ENCODE measurements around the gene MAP3K10.

DNA sequence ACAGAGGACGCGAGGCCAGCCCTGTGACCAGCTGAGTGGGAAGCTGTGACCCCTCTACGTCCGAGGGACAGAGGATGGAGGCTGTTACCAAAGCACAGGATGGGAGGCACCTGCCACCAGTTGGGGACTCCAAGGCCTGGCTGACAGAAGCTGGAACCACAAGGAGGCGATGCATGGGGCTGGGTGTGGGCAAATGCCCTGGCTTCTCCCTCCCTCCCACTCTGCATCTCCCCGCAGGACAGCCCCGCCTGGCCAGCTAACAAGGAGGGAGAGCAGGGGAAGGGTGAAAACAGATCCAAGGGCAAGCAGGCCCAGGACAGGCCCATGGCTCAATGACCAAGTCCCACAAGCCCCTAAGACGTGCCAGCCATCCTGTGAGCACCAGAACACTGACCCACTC, 65.3 kb downstream of the MAP3K10 start:
- TF ChIP-seq, protein P1, sequence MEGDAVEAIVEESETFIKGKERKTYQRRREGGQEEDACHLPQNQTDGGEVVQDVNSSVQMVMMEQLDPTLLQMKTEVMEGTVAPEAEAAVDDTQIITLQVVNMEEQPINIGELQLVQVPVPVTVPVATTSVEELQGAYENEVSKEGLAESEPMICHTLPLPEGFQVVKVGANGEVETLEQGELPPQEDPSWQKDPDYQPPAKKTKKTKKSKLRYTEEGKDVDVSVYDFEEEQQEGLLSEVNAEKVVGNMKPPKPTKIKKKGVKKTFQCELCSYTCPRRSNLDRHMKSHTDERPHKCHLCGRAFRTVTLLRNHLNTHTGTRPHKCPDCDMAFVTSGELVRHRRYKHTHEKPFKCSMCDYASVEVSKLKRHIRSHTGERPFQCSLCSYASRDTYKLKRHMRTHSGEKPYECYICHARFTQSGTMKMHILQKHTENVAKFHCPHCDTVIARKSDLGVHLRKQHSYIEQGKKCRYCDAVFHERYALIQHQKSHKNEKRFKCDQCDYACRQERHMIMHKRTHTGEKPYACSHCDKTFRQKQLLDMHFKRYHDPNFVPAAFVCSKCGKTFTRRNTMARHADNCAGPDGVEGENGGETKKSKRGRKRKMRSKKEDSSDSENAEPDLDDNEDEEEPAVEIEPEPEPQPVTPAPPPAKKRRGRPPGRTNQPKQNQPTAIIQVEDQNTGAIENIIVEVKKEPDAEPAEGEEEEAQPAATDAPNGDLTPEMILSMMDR (IDR thresholded peaks at IDR 0.05): no peak
- TF ChIP-seq POLR2A (IDR thresholded peaks at IDR 0.05): no peak
